GM12864 (cell line): ENCODE measurements around the gene MSI2.

Experiments used
- DNase-seq: peaks from one replicate; pipeline ENCODE4 v3.0.0-alpha.2; 2011; ENCODE audit warnings: low read depth
- H3K4me3 ChIP-seq: 2 replicates; pipeline ENCODE4 v1.5.1; 2011; ENCODE audit warnings: mild to moderate bottlenecking, low read depth, low read length, control low read depth
- TF ChIP-seq, protein P1 (sequence below): IDR thresholded peaks from 2 replicates; pipeline ENCODE4 v1.5.1; 2011; ENCODE audit warnings: low read depth, mild to moderate bottlenecking, moderate library complexity, low read length, control low read depth, inconsistent platforms; ENCODE audit errors: missing control alignments

MSI2 gene

GRCh38 chr17:57630736-57631135 lies 374.4 kb downstream of the MSI2 start:
- no peak for DNase-seq
- TF ChIP-seq, protein P1, sequence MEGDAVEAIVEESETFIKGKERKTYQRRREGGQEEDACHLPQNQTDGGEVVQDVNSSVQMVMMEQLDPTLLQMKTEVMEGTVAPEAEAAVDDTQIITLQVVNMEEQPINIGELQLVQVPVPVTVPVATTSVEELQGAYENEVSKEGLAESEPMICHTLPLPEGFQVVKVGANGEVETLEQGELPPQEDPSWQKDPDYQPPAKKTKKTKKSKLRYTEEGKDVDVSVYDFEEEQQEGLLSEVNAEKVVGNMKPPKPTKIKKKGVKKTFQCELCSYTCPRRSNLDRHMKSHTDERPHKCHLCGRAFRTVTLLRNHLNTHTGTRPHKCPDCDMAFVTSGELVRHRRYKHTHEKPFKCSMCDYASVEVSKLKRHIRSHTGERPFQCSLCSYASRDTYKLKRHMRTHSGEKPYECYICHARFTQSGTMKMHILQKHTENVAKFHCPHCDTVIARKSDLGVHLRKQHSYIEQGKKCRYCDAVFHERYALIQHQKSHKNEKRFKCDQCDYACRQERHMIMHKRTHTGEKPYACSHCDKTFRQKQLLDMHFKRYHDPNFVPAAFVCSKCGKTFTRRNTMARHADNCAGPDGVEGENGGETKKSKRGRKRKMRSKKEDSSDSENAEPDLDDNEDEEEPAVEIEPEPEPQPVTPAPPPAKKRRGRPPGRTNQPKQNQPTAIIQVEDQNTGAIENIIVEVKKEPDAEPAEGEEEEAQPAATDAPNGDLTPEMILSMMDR: no peak
- H3K4me3 ChIP-seq: no peak overlapping the region

DNA sequence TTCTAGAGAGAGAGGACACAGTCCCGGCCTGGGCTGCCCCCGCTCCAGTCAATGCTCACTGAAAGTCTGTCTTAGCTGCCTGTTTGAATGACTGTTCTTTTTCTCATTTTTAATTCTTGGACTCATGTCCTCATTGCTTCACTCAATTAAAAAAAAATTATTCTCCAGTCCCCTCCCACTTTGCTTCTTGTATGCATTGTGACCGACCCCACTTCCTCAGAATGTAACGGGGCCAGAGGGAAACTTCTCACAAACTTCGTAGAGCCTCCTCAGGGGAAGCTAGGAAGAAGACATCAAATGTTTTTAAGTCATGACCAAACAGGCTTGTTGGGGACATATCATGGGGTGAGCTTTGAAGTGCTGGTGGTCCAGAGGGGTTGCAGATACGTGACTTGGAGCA lies 375.5 kb downstream of the MSI2 start:
- TF ChIP-seq, protein P1: no peak
- H3K4me3 ChIP-seq: no peak overlapping the region
- DNase-seq: no peak

DNA sequence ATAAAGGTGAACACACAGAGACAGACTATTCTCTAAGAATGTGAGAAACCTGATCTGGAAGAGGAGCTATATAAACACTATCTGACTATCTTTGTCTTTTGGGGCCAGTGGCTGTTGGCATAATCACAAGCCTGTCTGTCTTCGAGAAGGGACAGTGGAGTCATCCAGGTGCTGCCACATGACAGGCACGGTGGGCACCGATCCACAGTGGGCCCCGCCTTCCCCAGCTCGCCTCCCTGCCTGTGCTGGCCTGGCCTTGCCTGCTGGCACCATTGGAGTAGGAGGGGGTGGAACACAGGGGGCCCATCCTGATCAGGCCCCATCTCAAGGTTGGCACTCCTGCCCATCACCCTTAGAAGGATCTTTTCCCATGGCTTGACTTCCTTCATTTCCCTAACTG lies 376.0 kb downstream of the MSI2 start:
- H3K4me3 ChIP-seq: no peak overlapping the region
- TF ChIP-seq, protein P1: no peak
- DNase-seq: no peak

DNA sequence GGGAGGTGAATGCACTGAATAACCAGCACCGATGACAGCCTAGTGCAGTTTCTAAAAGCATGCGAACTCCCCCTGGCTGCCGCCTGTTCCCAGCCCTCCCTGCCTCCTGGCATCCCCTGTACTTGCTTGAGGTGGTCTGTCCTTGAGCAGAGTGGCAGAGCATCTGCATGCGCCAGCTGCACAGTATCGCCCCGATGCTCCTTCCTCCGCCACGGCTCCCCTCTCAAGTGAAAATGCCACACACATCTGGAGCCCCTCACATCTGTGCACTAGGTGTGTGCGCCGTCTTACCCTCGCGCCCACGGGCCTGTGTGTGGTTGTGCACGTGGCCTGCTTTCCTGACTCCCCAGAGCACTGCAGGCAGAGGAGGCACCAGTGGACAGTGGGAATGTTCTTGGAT lies 376.9 kb downstream of the MSI2 start:
- no peak for DNase-seq
- TF ChIP-seq, protein P1: no peak
- H3K4me3 ChIP-seq: no peak overlapping the region

DNA sequence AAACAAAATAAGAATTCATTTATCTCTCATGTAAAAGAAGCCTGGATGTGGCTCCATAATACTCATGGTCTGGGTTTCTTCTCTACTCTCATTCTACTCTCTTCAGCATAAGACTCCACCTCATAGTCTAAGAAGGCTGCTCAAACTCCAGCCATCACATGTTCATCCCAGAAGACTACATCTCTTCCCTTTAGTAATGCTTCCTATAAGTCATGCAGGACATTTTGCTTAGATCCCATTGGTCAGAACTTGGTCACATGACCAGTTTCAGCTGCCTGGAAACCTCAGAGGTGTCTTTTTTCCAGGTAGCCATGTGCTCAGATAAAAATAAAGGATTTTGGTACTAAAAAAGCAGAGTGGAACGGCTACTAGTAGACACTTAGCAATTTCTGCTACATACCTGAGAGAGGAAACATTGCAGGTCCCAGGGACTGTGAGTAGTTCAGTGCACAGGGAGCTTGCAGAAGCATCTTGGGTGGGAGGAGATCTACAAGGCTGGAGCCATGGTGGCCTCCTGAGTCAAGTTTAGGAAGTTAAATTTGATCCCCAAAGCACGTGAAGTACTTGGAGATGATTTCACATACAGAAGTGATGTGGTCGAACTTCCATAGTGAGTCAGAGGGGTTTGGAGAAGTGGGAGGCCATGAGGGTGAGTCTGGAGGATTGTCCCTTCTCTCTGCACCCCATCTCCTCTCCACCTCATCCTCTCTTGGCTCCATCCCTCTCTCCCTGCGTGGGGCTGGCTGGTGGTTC lies 378.6 kb downstream of the MSI2 start:
- TF ChIP-seq, protein P1: no peak
- H3K4me3 ChIP-seq: no peak overlapping the region
- no peak for DNase-seq

DNA sequence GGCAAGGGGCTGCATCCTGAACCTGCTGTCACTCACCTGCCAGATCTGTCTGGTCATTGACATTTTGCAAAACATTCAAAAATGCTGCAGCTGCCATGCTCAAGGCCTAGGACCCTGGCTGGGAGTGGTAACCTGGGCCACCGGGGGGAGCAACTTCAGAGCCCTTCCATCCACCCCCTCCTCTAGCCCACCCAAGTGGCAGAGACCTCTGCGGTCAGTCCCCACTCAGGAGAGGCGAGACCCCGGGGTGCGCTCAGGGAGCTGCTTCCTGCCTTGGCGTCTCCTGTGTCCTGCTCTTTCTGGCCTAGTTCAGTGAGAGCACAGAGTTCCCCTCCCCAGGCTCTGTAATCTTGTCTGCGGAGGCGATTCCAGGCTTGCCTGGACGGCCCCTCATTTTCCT lies 380.0 kb downstream of the MSI2 start:
- TF ChIP-seq, protein P1: no peak
- DNase-seq: no peak
- no peak overlapping the region for H3K4me3 ChIP-seq
